Esophagus muscularis mucosa (tissue), 3 donors: ENCODE measurements around the gene DNASE2B.

Experiments
- CTCF ChIP-seq, 3 experiments: fragments of 200-600 bp in 2 of 3; fragments of 450-650 bp in 1 of 3; sonication (generic) in 2 of 3; IDR thresholded peaks; one replicate each; pipeline ENCODE4 v1.5.1; 2017 to 2019; ENCODE audit warnings: antibody characterized with exemption in 3 of 3, mild to moderate bottlenecking in 2 of 3, moderate library complexity in 1 of 3
- POLR2A ChIP-seq: fragments of 450-650 bp; IDR thresholded peaks from one replicate; pipeline ENCODE4 v1.6.1; 2017; ENCODE audit warnings: antibody characterized with exemption, moderate library complexity, mild to moderate bottlenecking, low read depth

GRCh38 chr1:84350550-84350949 lies 47.7 kb upstream of the DNASE2B start:
- TF ChIP-seq POLR2A, result no peak
- TF ChIP-seq CTCF (IDR thresholded peaks at IDR 0.05), result no peak
